DND-41 (cell line): ENCODE data around the gene NCAM2.

Source experiments
- ATAC-seq: fragments of 200-7000 bp; cut with Tn5 transposase; 3 replicates; pipeline ENCODE4 v1.9.1; 2021; ENCODE audit warnings: low read depth; ENCODE audit not compliant: insufficient read depth
- DNase-seq: peaks from one replicate; pipeline ENCODE4 v3.0.0-alpha.2; 2020
- H2AFZ ChIP-seq: 2 replicates; pipeline ENCODE4 v1.6.0; 2012; ENCODE audit warnings: low read depth, low read length
- H3K27ac ChIP-seq: 2 replicates; pipeline ENCODE4 v1.5.1; 2012; ENCODE audit warnings: low read length, inconsistent platforms
- H3K27me3 ChIP-seq: fragments of 200-600 bp; sonication (generic); 2 replicates; pipeline ENCODE4 v1.6.0; 2012; ENCODE audit warnings: low read length, mild to moderate bottlenecking, inconsistent platforms; ENCODE audit not compliant: insufficient read depth, poor library complexity
- H3K36me3 ChIP-seq: 2 replicates; pipeline ENCODE4 v1.5.1; 2012; ENCODE audit warnings: low read length, inconsistent platforms; ENCODE audit not compliant: insufficient read depth
- H3K4me1 ChIP-seq: 2 replicates; pipeline ENCODE4 v1.5.1; 2012; ENCODE audit warnings: mild to moderate bottlenecking, low read length; ENCODE audit not compliant: insufficient read depth
- H3K4me2 ChIP-seq: 2 replicates; pipeline ENCODE4 v1.6.0; 2012; ENCODE audit warnings: mild to moderate bottlenecking, moderate library complexity, low read length, inconsistent platforms; ENCODE audit not compliant: insufficient read depth
- H3K4me3 ChIP-seq, 2 experiments: fragments of 200-600 bp in 1 of 2; shearing (Covaris generic) in 1 of 2; 2 replicates each; pipeline ENCODE4 v1.5.1; 2012 to 2016; ENCODE audit warnings: inconsistent platforms in 2 of 2, low read length in 2 of 2, mild to moderate bottlenecking in 2 of 2, low read depth in 1 of 2, moderate library complexity in 1 of 2
- H3K79me2 ChIP-seq: 2 replicates; pipeline ENCODE4 v1.6.0; 2012; ENCODE audit warnings: low read length, inconsistent platforms; ENCODE audit not compliant: insufficient read depth
- H3K9ac ChIP-seq: 2 replicates; pipeline ENCODE4 v1.6.0; 2012; ENCODE audit warnings: low read depth, mild to moderate bottlenecking, inconsistent platforms, low read length, moderate library complexity
- H3K9me3 ChIP-seq: 2 replicates; pipeline ENCODE4 v1.5.1; 2012; ENCODE audit warnings: low read length, moderate library complexity, mild to moderate bottlenecking, inconsistent platforms; ENCODE audit not compliant: insufficient read depth, severe bottlenecking
- H4K20me1 ChIP-seq: 2 replicates; pipeline ENCODE4 v1.6.0; 2012; ENCODE audit warnings: low read length; ENCODE audit not compliant: insufficient read depth
- EZH2 ChIP-seq: IDR thresholded peaks from 3 replicates; pipeline ENCODE4 v1.6.1; 2012; ENCODE audit warnings: borderline replicate concordance, low read depth, mild to moderate bottlenecking, moderate library complexity, low read length, inconsistent platforms; ENCODE audit not compliant: severe bottlenecking
- TF ChIP-seq, protein P1 (sequence below): IDR thresholded peaks from 2 replicates; pipeline ENCODE4 v1.5.1; 2012; ENCODE audit warnings: borderline replicate concordance, low read length, moderate library complexity, mild to moderate bottlenecking; ENCODE audit not compliant: poor library complexity, severe bottlenecking; ENCODE audit errors: extremely low read depth

Gene NCAM2

GRCh38 chr21:21226472-21226871 lies 228.3 kb downstream of the NCAM2 start:
- H3K27me3 ChIP-seq: no peaks in the 10 kb centered on the region
- H3K9ac ChIP-seq: no peak overlapping the region
- no peaks in the 10 kb centered on the region for H4K20me1 ChIP-seq
- TF ChIP-seq, protein P1, sequence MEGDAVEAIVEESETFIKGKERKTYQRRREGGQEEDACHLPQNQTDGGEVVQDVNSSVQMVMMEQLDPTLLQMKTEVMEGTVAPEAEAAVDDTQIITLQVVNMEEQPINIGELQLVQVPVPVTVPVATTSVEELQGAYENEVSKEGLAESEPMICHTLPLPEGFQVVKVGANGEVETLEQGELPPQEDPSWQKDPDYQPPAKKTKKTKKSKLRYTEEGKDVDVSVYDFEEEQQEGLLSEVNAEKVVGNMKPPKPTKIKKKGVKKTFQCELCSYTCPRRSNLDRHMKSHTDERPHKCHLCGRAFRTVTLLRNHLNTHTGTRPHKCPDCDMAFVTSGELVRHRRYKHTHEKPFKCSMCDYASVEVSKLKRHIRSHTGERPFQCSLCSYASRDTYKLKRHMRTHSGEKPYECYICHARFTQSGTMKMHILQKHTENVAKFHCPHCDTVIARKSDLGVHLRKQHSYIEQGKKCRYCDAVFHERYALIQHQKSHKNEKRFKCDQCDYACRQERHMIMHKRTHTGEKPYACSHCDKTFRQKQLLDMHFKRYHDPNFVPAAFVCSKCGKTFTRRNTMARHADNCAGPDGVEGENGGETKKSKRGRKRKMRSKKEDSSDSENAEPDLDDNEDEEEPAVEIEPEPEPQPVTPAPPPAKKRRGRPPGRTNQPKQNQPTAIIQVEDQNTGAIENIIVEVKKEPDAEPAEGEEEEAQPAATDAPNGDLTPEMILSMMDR: no peak
- no peak for TF ChIP-seq EZH2
- DNase-seq: no peak
- H3K4me2 ChIP-seq: no peak overlapping the region
- no peak overlapping the region for H3K27ac ChIP-seq
- H3K79me2 ChIP-seq: no peaks in the 10 kb centered on the region
- no peak overlapping the region for H3K4me3 ChIP-seq
- no peak for ATAC-seq
- H2AFZ ChIP-seq: no peak overlapping the region
- peaks cover 6% of the 10 kb centered on the region for H3K4me1 ChIP-seq
- H3K9me3 ChIP-seq: peaks cover 11% of the 10 kb centered on the region
- no peaks in the 10 kb centered on the region for H3K36me3 ChIP-seq

- Histone ChIP-seq H3K27me3 (no peaks in the 10 kb centered on the region), H3K4me2 (no peak overlapping the region), H3K4me1 (no peaks in the 10 kb centered on the region; the same call in 1 of the 2 replicates), H3K79me2 (no peaks in the 10 kb centered on the region), H3K4me3 (no peak overlapping the region), H4K20me1 (no peaks in the 10 kb centered on the region), H3K36me3 (no peaks in the 10 kb centered on the region), H3K9ac (no peak overlapping the region), H3K27ac (no peak overlapping the region), H3K9me3 (no peaks in the 10 kb centered on the region), H2AFZ (no peak overlapping the region)
- no peak for TF ChIP-seq EZH2
- TF ChIP-seq, protein P1: no peak
- no peak for DNase-seq
- ATAC-seq: 0 out of 3 replicates have a peak, but pooled peaks have one; percentile 53
Measured at GRCh38 chr21:21230672-21231071, 232.5 kb downstream of the NCAM2 start.

DNA sequence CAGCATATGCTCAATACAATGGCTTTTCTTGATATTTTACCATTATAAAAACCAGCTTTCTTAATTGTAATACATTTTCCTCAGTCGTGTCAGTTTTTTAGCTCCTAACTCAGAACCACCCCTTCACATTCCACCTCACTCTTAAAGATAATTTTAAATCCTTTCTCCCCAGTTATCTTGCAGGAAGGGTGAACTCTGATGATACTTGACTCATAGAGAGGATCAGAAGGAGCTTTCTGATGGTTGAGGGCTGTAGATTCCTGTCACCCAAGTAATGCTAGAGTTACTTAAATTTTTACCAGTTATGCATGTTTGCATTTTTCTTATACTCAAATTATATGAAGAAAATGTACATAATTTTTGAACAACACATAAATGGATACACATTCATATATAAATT lies 233.7 kb downstream of the NCAM2 start:
- ATAC-seq: no peak

More for the DNA sequence above, 233.7 kb downstream of the NCAM2 start:
- H3K27ac ChIP-seq: no peak overlapping the region
- H3K27me3 ChIP-seq: no peaks in the 10 kb centered on the region
- no peak for DNase-seq
- H4K20me1 ChIP-seq: no peaks in the 10 kb centered on the region
- no peaks in the 10 kb centered on the region for H3K36me3 ChIP-seq
- H3K4me1 ChIP-seq: no peaks in the 10 kb centered on the region; the same call in 1 of the 2 replicates
- no peaks in the 10 kb centered on the region for H3K9me3 ChIP-seq
- no peak overlapping the region for H2AFZ ChIP-seq
- no peak overlapping the region for H3K9ac ChIP-seq
- no peaks in the 10 kb centered on the region for H3K79me2 ChIP-seq
- H3K4me2 ChIP-seq: no peak overlapping the region
- TF ChIP-seq, protein P1: no peak
- TF ChIP-seq EZH2: no peak
- H3K4me3 ChIP-seq: no peak overlapping the region
